ENCODE results near the gene GFOD1.

The GFOD1 gene

DNA sequence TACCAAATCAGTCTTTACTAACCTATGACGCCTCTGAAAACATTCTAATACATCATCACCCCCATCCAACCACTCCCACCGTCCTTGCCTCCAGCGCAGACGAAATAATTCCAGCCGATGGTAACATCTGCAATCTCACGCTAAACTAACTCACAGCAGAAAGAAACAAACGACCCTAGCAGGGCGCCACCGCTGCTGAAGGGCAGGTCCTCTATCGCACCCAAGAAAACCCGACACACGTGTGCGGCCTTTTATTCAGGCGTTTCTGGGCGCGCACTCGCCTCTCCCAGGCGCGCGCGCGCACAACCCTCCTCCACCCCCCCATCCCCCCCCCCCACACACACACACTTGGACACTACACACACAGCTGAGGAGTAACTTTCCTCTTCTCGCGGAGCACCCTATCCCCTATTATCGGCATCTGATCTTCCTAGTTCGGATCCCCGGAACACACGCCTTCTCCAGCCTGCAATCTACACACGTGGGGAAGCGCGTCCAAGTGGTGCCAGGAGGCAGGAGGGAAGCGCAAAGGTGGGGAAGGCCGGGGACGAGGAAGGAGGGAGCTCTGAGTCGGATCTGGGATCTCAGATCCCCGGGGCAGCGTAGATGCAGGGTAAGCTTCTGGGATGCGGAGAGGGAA is 1.4 kb downstream of the GFOD1 start:
- DNase-seq (ENCODE audit: low spot score), result peak; percentile 30

DNA sequence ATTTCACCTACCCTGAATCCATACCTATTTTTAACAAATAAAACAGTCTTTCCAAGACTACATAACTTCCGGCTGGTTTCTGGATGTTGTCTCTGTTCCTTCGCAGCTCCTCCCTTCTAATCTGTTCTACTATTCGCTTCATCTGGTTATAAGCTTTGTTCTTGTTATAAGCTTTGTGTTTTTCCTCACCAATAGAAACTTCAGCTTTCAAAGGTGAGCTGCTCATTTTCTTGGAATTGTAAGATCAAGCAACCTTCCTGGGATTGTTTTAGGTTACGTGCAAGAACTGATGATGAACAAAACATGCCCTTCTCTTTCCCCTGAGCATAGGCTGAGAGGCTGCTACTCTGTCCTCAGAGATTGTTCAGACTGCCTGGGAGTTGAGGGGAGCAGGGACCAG is 2.1 kb downstream of the GFOD1 start:
- no peak for DNase-seq (ENCODE audit: low spot score)

DNA sequence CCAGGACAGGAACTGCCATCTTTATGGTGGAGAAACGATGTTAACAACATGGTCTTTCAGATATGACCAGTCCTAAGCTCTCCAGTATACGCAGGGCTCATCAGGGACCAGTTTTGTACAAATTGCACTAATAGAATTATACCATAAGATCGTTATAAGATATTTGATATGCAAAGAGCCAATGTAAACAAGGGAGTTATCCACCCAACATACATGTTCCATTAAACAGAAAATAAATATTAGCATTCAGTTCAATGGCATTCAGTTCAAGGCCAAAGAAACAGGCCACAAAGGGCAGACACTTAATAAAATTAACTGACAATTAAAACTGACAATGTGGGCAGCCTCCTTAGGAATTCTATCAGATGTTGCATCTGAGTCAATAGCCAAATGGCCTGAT is 2.6 kb downstream of the GFOD1 start:
- no peak for DNase-seq (ENCODE audit: low spot score)

- DNase-seq (ENCODE audit: low spot score), result peak; percentile 56
Measured at GRCh38 chr6:13484138-13484708, 3.2 kb downstream of the GFOD1 start.

DNA sequence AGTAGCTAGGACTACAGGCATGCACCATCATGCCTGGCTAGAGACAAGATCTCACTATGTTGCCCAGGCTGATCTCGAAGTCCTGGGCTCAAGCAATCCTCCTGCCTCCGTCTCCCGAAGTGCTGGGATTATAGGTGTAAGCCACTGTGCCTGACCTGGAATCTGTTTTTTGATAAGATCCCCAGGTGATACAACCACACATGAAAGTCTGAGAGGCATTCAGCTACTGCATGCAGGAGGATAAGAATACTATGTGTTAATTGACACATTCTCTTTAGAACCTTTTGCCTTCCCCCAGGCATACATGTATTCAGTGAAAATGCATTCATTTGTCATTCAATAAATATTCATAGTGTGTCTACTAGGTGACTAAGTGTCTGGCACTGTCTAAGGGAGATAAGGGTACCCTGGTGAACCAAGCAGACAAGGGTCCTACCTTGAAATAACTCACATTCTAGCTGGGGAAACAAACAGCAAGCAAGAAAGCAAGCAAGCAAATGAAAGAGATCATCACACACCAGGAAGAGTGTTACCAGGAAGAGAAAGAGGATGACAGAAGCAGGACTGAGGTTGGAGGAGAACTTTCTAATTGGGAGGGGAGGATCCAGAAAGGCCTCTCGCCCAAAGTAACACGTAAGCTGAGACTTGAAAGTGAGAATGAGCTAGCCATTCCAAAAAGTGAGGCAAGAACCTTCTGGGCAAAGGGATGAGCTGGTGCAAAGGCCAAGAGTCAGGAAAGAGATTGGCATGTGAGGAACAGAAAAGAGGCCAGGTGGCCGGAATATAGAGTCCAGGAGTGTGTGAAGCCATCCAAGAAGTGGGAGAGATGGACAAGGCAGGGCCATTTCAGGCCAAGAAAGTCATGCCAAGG is 6.5 kb downstream of the GFOD1 start:
- DNase-seq (ENCODE audit: low spot score), result no peak

GRCh38 chr6:13479971-13480434 is 7.4 kb downstream of the GFOD1 start:
- no peak for DNase-seq (ENCODE audit: low spot score)

- no peak for DNase-seq (ENCODE audit: low spot score)
Measured at GRCh38 chr6:13479206-13479800, 8.1 kb downstream of the GFOD1 start.

- DNase-seq (ENCODE audit: low spot score), result no peak
Measured at GRCh38 chr6:13478525-13478966, 8.9 kb downstream of the GFOD1 start.

DNA sequence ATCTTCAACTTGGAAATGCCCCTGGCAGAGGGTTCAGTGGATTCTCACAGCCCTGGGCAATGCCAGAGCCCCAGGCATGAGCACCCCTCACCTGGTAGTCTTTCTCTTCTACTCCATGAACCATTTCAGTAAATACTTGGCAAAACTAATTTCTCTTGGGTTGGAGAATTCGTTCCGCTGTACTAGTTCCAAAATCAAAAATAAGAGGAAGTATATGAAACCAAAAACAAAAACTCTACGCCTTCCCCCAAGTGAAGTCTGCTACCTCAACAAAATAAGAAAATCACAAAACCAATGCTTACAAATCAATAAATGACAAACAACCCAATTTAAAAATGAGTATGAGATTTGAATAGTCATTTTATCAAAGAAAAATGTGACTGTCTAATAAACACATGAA is 12.6 kb downstream of the GFOD1 start:
- DNase-seq (ENCODE audit: low spot score), result no peak

- no peak for DNase-seq (ENCODE audit: low spot score)
Measured at GRCh38 chr6:13474360-13474759, 13.0 kb downstream of the GFOD1 start.

GRCh38 chr6:13473768-13474165 is 13.6 kb downstream of the GFOD1 start:
- DNase-seq (ENCODE audit: low spot score), result no peak

DNA sequence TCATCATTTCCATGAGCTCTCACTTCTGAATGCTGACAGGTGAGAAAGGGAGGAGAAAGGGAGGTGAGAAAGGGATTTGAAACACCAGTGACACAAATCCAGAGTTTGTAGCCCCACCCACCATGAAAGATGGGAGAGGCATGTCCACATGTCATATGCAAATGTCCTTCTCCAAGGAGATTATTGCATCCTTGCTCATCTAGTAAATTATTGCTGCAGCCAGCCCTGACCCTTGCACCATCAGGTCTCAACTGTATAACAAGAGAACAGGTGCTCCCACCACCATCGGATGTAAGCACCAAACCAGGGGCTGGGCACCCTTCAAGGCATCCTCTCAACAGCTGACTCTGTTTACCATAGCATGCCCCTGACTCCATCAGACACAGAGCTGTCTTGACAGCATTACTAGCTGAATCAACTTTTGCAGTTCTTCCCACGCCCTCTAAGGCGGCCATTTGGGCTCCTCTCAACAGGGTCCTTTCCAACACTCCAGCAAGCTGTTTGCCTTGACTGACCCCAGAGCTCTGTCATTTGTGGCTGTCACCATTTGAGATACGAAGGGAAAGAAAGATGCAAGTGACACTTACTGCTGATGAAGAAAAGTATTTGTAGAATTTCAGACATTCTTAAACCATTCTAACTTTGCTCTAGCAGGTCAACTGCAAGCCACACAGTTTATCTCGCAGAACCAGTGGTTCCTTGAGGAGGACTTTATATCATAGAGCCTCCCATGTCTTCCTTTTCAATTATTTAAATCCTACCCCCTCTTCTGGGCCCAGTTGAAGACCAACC is 14.2 kb downstream of the GFOD1 start:
- DNase-seq (ENCODE audit: low spot score), result no peak

DNA sequence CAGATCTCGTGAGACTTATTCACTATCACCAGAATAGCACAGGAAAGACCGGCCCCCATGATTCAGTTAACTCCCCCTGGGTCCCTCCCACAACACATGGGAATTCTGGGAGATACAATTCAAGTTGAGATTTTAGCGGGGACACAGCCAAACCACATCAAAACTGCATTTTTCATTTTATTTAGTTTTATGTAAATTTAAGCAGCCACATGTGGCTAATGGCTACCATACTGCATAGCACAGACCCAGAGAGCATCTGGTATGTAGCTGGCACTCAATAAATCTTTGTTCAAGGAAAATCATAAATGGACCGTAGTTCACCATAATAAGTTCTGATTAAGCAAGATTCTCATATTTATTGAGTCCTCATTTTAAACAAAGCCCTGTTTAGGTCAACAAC is 15.3 kb downstream of the GFOD1 start:
- no peak for DNase-seq (ENCODE audit: low spot score)

- DNase-seq (ENCODE audit: low spot score), result no peak
Measured at GRCh38 chr6:13471184-13471583, 16.2 kb downstream of the GFOD1 start.

GRCh38 chr6:13470238-13471140 is 16.9 kb downstream of the GFOD1 start:
- DNase-seq (ENCODE audit: low spot score), result no peak

DNA sequence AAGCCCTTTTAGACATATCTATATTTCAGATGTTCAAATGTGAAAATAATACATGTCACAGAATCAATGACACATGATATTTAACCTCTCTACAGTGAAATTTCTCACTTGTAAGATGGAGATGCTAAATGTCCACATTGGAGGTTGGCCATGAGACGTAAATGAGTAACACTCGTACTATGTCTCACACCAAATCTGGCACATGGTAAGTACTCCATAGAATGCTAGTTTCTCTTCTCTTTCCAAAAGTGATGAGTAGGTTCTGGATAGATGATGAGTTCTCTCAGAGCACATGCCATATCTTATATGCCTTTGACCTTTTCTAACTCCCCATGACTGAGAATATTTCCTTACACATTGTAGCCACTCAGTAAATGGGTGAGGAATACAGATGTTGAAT is 17.7 kb downstream of the GFOD1 start:
- no peak for DNase-seq (ENCODE audit: low spot score)

DNA sequence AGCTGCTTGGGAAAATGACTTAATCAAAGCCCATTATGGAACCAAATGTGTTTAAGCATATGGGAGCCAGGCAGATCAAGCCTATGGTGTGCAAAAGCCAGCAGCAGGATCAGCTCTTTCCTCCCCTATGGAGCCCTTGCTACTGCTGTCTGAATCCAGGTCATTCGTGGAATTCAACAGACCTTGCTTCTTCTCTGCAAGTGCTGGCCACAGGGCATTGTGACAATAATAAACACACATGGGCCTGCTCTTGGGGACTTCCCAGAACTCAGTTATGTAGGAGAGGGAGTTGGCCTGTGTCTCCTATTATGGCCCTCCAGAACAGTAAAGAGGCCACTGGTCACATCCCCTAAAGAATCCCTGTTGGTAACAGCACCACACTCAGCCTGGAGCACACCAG is 18.6 kb downstream of the GFOD1 start:
- DNase-seq (ENCODE audit: low spot score), result no peak

DNA sequence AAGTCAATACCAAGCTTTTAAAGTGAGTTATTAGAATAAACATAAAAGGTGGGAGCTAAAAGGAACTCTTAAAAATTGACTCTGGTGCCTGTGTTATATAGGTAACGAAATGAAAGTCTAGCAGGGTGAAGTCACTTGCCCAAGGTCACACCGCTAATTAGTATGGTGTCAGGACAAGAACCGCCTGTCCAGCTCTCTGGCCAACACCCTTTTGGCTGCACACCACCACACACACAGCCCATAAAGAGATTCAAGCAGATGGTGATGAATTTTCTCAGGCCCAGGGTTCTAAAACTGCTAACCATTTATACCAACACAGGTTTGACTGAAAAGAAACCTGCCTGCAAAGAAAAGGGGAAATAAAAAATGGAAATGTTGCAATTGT is 20.2 kb downstream of the GFOD1 start:
- no peak for DNase-seq (ENCODE audit: low spot score)

DNA sequence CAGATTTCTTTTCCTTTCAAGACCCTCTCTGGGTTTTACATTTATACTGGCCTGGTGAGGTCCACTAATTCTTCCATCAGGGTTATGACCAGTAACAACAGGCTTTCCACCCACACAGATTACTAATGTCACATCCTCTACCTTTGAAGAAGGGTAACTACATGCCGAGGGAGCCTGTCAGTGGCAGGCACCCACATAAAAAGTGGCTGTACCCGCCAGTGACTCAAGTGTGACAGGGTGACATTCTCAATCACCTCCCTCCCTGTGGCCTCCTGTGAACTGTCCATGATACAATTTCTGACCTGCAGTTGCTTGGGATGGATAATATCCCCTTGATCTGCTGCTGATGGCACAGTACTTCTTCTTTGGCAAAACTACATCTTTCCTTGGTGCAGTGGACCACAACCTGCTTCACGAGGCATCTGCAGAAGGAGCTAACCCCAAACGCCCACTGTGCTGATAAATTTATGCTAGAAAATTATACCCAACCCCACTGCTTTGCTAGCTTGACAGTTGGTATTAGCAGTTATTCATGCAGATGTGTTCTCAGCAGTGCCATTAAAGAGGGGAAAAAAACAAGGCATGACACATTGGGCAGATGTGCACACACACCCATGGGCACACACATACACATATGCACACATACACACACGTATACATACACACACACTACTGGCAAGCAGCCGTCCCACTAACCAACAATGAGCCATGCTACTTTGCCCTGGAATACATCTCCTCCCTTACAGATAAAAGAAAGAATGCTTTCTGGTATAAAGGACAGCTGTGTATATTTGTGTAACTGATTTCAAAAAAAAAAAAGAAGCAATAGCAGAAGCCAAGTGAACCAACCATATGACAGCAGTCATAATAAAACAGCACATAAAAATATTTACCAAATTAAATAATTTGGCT is 20.8 kb downstream of the GFOD1 start:
- peak; percentile 63 for DNase-seq (ENCODE audit: low spot score)

- DNase-seq (ENCODE audit: low spot score), result peak; percentile 54
Measured at GRCh38 chr6:13465734-13466133, 21.7 kb downstream of the GFOD1 start.
